Left lung (tissue), 10 donors: ENCODE measurements around the gene SPOCK1. TPM values are rescaled to one million over a fixed set of nuclear protein-coding genes. Genes with fewer than 3 reads are reported as not detected.

Source experiments
- ATAC-seq: fragments of 200-7000 bp; cut with Tn5 transposase; one replicate; pipeline ENCODE4 v1.9.1; 2020; ENCODE audit warnings: moderate library complexity
- DNase-seq, 4 donors: peaks; one replicate each; pipeline ENCODE4 v3.0.0-alpha.2; 2013 to 2020
- H3K27ac ChIP-seq, 2 donors: fragments of 200-600 bp; sonication (generic) in 1 of 2; one replicate each; pipeline versions ENCODE4 v1.5.0 to v1.8.0; 2020 to 2021
- H3K27me3 ChIP-seq, 2 donors: fragments of 200-600 bp; sonication (generic) in 1 of 2; one replicate each; pipeline versions ENCODE4 v1.5.0 to v1.8.0; 2020 to 2021
- H3K36me3 ChIP-seq, 2 donors: fragments of 200-600 bp; sonication (generic) in 1 of 2; one replicate each; pipeline versions ENCODE4 v1.5.0 to v1.8.0; 2020 to 2021
- H3K4me1 ChIP-seq, 2 donors: fragments of 200-600 bp; one replicate each; pipeline ENCODE4 v1.8.0; 2021
- H3K4me3 ChIP-seq, 2 donors: fragments of 200-600 bp; sonication (generic) in 1 of 2; one replicate each; pipeline versions ENCODE4 v1.5.0 to v1.8.0; 2020 to 2021; ENCODE audit warnings: mild to moderate bottlenecking in 1 of 2
- H3K9me3 ChIP-seq, 2 donors: fragments of 200-600 bp; sonication (generic) in 1 of 2; one replicate each; pipeline versions ENCODE4 v1.5.0 to v1.8.0; 2020 to 2021
- CTCF ChIP-seq, 2 donors: fragments of 200-600 bp; sonication (generic) in 1 of 2; IDR thresholded peaks; one replicate each; pipeline versions ENCODE4 v1.5.0 to v1.8.0; 2021; ENCODE audit warnings: antibody characterized with exemption in 2 of 2
- intact Hi-C, 2 donors: fragments of 100-400 bp; cut with DNase I; formaldehyde crosslinking; loops; one replicate each; pipeline versions ENCODE4 v1.11.2 to v1.14.2; 2022
- polyA plus RNA-seq, 6 donors: library from polyadenylated mRNA; unstranded; fragments of 120-200 nt; gene quantifications; one replicate each; pipeline ENCODE4 v1.2.1, GENCODE V29; 2013; ENCODE audit not compliant: insufficient read length in 6 of 6
- total RNA-seq, 2 donors: library from RNA; stranded (reverse); fragmentation: NEBNext Ultra II Directional; extraction: Animal tissue kit (Norgen Biotek cat#: 25700); gene quantifications; one replicate each; pipeline ENCODE4 v1.2.1, GENCODE V29; 2021
- donor health status: DM: no; HTN: yes; CAD: no.
- donor health status: DM: no; HTN: no; CAD: no.

SPOCK1 gene
- total and polyA plus RNA-seq, 8 donors, result 0.43 to 7.6 (median 0.73) TPM

- Histone ChIP-seq H3K27ac (no peak overlapping the region), H3K9me3 (peaks cover 0 to 5% of the 10 kb centered on the region in 2 donors), H3K4me3 (no peak overlapping the region), H3K27me3 (no peaks in the 10 kb centered on the region), H3K36me3 (no peaks in the 10 kb centered on the region), H3K4me1 (no peaks in the 10 kb centered on the region)
- ATAC-seq (no peak), DNase-seq (no peak)
- TF ChIP-seq CTCF (IDR thresholded peaks at IDR 0.05), result no peak
- intact Hi-C loops, result no loop called here
These were observed 494.8 kb downstream of the SPOCK1 start for GRCh38 chr5:137004279-137004678.

- no peak overlapping the region for H3K4me3 ChIP-seq
- H3K9me3 ChIP-seq, result peaks cover 0 to 5% of the 10 kb centered on the region in 2 donors
- ATAC-seq, result no peak
- TF ChIP-seq CTCF (IDR thresholded peaks at IDR 0.05), result no peak
- no peaks in the 10 kb centered on the region for H3K36me3 ChIP-seq
- intact Hi-C loops, result no loop called here
- H3K4me1 ChIP-seq, result no peaks in the 10 kb centered on the region
- H3K27ac ChIP-seq, result no peak overlapping the region
- H3K27me3 ChIP-seq, result no peaks in the 10 kb centered on the region
- no peak for DNase-seq
These were observed 498.0 kb downstream of the SPOCK1 start for GRCh38 chr5:137001026-137001569.

GRCh38 chr5:136999787-137000186 lies 499.3 kb downstream of the SPOCK1 start:
- no peak for DNase-seq
- no peak for ATAC-seq
- intact Hi-C loops, result no loop called here
- Histone ChIP-seq H3K36me3 (no peaks in the 10 kb centered on the region), H3K4me1 (no peaks in the 10 kb centered on the region), H3K27me3 (no peaks in the 10 kb centered on the region), H3K4me3 (no peak overlapping the region), H3K9me3 (no peaks in the 10 kb centered on the region), H3K27ac (no peak overlapping the region)
- no peak for TF ChIP-seq CTCF (IDR thresholded peaks at IDR 0.05)

- TF ChIP-seq CTCF (IDR thresholded peaks at IDR 0.05), result no peak
- no peak overlapping the region for H3K27ac ChIP-seq
- H3K36me3 ChIP-seq, result no peaks in the 10 kb centered on the region
- DNase-seq (peak in 1 of 4 donors; percentile 5), ATAC-seq (no peak)
- H3K27me3 ChIP-seq, result no peaks in the 10 kb centered on the region
- H3K9me3 ChIP-seq, result no peaks in the 10 kb centered on the region
- no peak overlapping the region for H3K4me3 ChIP-seq
- intact Hi-C loops, result no loop called here
- no peaks in the 10 kb centered on the region for H3K4me1 ChIP-seq
These were observed 500.2 kb downstream of the SPOCK1 start for GRCh38 chr5:136998854-136999357.

GRCh38 chr5:136994154-136994553 lies 505.0 kb downstream of the SPOCK1 start:
- no peak for DNase-seq
- no peak for TF ChIP-seq CTCF (IDR thresholded peaks at IDR 0.05)
- no peak overlapping the region for H3K27ac ChIP-seq
- intact Hi-C loops, result no loop called here
- no peaks in the 10 kb centered on the region for H3K36me3 ChIP-seq
- ATAC-seq, result no peak
- no peaks in the 10 kb centered on the region for H3K9me3 ChIP-seq
- H3K4me3 ChIP-seq, result no peak overlapping the region
- H3K27me3 ChIP-seq, result peaks cover 0 to 4% of the 10 kb centered on the region in 2 donors
- H3K4me1 ChIP-seq, result no peaks in the 10 kb centered on the region
